ENCODE measurements around the gene CTIF.

DNA sequence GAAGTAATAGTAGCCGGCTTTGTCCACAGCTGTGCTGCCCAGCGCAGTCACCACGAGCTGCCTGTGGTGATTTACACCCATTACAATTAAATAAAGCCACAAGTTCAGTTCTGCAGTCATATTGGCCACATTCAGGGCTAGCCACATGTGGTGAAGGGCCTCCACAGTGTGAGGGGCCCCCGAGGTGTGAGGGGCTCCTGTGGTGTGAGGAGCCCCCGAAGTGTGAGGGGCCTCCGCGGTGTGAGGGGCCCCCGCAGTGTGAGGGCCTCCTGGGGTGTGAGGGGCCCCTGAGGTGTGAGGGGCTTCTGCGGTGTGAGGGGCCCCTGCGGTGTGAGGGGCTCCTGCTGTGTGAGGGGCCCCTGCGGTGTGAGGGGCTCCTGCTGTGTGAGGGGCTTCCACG is 191.2 kb downstream of the CTIF start:
- TF ChIP-seq, protein P1, sequence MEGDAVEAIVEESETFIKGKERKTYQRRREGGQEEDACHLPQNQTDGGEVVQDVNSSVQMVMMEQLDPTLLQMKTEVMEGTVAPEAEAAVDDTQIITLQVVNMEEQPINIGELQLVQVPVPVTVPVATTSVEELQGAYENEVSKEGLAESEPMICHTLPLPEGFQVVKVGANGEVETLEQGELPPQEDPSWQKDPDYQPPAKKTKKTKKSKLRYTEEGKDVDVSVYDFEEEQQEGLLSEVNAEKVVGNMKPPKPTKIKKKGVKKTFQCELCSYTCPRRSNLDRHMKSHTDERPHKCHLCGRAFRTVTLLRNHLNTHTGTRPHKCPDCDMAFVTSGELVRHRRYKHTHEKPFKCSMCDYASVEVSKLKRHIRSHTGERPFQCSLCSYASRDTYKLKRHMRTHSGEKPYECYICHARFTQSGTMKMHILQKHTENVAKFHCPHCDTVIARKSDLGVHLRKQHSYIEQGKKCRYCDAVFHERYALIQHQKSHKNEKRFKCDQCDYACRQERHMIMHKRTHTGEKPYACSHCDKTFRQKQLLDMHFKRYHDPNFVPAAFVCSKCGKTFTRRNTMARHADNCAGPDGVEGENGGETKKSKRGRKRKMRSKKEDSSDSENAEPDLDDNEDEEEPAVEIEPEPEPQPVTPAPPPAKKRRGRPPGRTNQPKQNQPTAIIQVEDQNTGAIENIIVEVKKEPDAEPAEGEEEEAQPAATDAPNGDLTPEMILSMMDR (IDR thresholded peaks at IDR 0.05): no peak
- no peak for TF ChIP-seq POLR2AphosphoS5 (IDR thresholded peaks at IDR 0.05)
- TF ChIP-seq POLR2A (IDR thresholded peaks at IDR 0.05): no peak

Data from transverse colon (tissue), 4 donors.